NCI-H1105 (cell line): ENCODE measurements around the gene AHI1.

Experiments
- DNase-seq: peaks from one replicate; lab custom pipeline; 2025; lab: John Stamatoyannopoulos, UW

Gene AHI1

GRCh38 chr6:135325624-135326424, 171.7 kb downstream of the AHI1 start:
- DNase-seq: no peak

GRCh38 chr6:135324531-135324930, 173.0 kb downstream of the AHI1 start:
- DNase-seq: no peak

- DNase-seq: no peak
These were observed 173.6 kb downstream of the AHI1 start for GRCh38 chr6:135323979-135324378.

DNA sequence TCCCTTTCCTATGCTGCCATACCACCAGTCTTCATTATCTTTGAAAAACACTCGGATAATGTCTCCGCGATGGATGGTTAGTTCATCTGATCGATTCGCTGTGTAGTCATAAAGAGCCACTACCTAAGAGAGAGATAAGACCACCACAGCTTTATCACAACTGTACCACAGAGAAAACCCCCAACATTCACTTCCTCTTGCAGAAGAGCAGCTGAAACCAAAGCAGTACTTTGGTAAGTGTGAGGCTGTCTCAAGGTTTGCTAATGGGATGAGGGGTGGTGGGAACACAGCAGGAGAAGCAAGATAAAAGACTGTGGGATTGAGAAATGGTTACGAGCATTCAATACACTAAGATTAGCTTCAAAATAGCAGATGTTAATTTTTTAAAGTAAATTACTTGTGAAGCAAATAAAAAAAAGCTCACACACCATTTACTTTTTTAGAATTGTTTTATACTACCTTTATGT, 174.3 kb downstream of the AHI1 start:
- DNase-seq: no peak

- DNase-seq: no peak
These were observed 174.9 kb downstream of the AHI1 start for GRCh38 chr6:135322427-135323201.

GRCh38 chr6:135320721-135321621, 176.6 kb downstream of the AHI1 start:
- no peak for DNase-seq

DNA sequence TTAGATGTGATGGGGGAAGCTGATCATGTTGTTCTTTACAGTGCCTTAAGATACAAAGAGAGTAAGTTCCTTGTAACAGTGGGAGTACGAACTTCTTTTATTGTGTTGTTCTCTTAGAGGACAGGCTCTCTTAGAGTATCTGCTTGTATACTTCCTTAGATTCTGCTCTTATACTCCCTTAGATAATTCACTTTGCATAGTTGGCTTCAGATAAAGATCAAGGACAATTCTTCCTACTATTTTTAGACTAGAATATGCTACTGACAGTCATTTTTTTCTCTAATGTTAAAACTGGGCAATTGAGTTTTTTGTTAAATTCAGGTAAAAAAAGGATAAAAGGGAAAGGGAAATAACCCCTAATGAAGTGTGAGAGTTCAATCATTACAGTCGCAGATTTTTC, 177.7 kb downstream of the AHI1 start:
- no peak for DNase-seq

GRCh38 chr6:135318738-135319469, 178.6 kb downstream of the AHI1 start:
- no peak for DNase-seq

DNA sequence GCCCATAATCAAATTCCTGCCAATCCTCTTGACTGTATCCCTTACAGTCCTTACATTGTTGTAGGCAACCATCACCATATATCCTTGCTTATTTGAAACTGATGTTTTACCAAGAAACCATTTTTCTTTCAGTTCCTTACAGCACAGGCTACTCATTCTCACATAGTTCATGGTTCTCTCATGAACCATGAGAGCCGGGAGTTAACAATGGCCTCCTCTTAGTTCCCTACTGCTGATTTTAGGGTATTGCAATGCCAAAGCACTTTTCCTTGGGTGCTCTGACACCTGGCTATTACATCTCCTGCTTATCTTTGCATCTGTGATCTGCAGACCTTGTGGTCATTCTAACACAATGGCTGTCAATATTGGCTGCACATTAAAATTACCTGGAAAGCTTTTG, 183.0 kb downstream of the AHI1 start:
- DNase-seq: no peak

DNA sequence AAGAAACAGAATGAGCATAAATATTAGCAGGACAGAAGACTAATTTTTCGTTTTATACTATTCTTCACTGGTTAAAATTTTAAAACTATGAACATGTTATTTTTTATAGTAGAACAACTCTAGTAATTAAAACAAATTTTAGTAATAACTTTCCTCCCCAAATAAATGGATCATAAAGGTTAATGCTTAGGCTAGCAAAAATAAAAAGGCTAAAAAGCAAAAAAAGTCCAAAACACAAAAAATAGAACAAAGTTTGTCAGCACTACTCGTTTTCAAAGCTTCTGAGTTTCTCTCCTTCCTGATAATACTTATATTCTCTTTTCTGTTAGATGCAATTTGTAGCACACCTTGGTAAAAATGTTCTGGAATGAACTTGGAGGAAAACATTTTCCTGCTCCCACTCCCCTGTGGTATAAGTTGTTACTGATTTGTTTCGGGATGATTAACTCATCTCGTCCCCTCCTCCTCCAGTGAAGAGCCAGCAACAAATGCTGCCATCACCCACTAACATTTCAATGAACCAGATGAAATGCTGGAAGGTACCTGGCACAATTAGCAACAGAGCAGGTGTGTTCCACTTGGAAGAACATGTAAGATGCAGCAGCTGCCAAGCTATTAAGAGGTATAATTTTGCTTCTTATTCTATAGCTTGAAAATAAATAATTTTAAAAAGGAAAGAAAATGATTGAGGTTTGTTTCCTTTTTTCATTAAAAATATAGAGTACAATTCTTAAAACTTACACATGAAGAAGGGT, 185.9 kb downstream of the AHI1 start:
- peak; percentile 90 for DNase-seq

DNA sequence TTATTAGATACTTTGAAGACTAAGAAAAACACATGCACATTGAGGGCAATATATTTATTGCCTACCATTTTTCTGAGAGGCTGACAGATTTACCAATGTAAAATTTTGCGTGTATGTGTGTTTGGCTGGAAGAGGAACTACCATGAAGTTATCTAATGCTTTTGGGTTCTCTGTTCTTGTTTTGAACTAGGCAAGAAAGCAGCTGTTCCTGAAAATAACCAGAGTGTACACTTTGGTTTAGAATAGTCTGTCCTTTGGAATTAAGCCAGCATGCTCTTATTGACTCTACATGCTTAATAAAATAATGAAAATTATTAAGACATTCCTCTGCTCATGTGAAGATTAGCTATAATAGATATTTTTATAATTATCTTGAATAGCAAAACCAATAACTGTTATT, 187.2 kb downstream of the AHI1 start:
- DNase-seq: peak; percentile 19

GRCh38 chr6:135306740-135307420, 190.7 kb downstream of the AHI1 start:
- no peak for DNase-seq

GRCh38 chr6:135306166-135306565, 191.4 kb downstream of the AHI1 start:
- no peak for DNase-seq

- DNase-seq: no peak
These were observed 191.9 kb downstream of the AHI1 start for GRCh38 chr6:135305684-135306083.

- DNase-seq: no peak
These were observed 192.7 kb downstream of the AHI1 start for GRCh38 chr6:135304883-135305282.

DNA sequence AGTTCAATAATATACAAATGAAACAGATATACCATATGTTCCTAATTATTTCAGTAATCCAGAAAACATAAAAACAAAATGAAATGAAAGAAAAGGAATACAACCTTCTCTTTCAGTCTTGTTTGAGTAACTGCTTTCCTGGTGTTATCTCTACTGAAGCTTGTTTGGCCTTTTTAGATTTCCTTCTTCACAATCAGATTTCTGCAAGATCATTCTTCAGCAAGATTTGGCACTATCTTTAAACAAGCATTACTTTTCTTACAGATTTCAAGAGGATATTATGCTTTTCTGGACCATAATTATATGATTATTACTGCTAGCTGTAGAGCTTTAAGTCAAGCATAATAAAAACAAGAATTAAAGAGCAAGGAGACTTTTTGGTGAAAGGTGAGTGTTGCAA, 196.2 kb downstream of the AHI1 start:
- DNase-seq: no peak

DNA sequence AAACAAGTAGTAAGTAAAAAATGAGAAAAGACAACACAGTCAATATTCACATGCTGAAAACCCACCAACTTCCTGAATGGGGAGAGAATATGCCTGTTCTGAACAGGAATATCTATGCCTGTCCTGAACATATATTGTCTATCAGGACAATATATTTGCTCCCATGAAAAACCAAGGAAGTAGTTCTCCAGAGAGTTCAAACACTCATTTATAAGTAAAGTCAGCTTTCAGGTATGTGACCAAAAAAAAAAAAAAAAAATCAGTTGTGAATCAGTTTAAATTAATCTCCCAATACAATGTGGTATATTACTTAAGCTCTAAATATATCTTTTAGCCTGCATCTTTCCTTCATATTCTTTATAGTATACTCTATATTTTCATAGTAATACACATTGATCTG, 197.0 kb downstream of the AHI1 start:
- DNase-seq: no peak

DNA sequence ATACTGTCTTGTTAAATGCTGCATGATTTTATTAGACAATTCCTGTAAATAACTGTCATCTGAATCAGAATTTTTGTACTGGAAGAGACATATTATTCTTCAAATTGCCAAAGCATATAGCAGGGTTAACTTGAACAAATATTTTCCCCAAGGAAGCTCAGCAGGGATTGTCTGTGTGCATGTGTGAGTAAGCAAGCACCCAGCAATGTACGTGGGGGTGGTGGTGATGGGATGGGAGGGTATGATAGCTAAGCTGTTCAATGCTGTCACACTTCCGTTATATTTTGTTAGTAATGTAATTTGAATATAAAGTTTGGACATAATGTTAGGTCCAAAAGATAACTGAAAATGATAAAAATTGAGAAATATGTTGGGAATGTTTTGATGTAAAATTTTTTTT, 198.3 kb downstream of the AHI1 start:
- no peak for DNase-seq

DNA sequence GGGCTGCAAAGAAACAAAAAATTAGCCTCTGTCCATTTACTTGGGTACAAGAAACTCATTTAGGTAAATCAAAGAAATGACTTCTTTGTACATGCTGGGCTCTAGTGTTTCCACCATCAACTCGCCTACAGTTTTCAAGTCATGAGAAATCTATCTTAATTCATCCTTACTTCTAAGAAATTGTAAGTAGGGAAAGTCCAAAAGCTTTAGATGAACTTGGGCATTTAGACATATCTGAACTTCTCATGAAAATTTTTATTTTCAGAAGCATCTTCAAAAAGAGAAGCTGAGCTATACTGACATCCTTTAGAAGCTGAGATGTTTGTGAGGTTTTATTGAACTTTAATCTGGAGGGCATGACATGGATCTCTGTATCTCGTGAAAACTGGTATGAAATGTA, 199.1 kb downstream of the AHI1 start:
- DNase-seq: no peak

DNA sequence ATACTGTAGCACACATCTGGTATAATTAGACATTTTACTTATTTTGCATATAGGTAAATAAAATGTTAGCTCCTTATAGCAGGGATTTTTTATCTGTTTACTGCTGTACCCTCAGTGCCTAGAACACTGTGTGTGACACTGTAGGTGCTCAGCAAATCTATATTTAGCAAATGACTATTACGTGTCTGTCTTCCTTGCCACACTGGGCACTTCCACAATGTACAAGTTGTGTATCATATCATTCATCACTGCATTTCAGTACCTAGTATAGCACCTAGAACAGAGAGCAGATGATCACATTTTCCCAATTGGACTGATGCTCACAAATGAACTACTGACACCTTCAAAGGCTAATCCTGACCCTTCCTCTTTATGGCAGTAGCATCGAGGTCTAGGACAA, 200.8 kb downstream of the AHI1 start:
- DNase-seq: no peak
